ENCODE measurements around the gene ABHD5.

ABHD5 gene

GRCh38 chr3:43768381-43768973, 77.7 kb downstream of the ABHD5 start:
- Mint-ChIP-seq H3K4me3 (no peak overlapping the region), H3K36me3 (ENCODE audit: low read depth) (no peaks in the 10 kb centered on the region), H3K9me3 (no peaks in the 10 kb centered on the region), H3K27ac (no peak overlapping the region), H3K4me1 (ENCODE audit: low read depth) (peaks cover 33% of the 10 kb centered on the region), H3K27me3 (peaks cover 13% of the 10 kb centered on the region)

DNA sequence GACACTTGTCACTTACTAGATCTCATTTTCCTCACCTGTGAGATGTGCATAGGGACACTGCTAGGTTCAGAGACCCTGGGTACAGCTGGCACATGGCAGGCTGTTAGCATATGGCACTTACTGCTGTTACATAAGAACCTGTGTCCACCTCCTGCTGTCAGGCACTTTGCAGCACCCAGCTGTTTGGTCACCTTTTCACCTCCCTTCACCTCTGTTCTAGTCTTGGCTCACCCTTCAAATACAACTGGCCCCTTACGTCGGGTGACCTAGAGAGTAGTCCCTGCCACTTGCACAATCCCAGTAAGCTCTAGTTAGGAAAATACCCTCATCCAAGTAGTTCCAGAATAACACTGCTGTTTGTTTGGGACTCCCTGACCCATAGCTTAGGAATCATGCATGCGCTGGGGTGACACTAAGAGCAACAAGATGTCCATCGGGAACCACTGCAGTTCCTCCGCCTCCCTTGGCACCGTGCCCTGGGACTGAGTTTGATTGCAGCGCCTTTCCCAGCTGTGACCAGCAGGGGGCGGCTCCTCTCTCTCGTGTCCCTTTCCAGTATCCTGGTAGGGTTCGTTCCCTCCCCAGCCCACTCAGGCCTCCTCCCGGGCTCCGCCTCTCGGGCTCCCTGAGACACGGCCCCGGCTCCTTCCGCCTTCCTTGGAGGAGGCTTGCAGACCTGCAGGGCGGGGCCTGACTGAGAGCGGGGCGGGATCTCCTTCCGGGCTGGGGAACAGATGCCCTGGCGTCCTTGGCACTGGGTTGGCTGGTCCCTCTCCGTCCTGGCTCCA, 78.6 kb downstream of the ABHD5 start:
- peak overlapping the region; percentile 23 for H3K4me3 Mint-ChIP-seq
- peaks cover 13% of the 10 kb centered on the region for H3K27me3 Mint-ChIP-seq
- no peak overlapping the region for H3K27ac Mint-ChIP-seq
- peaks cover 39% of the 10 kb centered on the region for H3K4me1 Mint-ChIP-seq (ENCODE audit: low read depth)
- H3K36me3 Mint-ChIP-seq (ENCODE audit: low read depth), result no peaks in the 10 kb centered on the region
- no peaks in the 10 kb centered on the region for H3K9me3 Mint-ChIP-seq

DNA sequence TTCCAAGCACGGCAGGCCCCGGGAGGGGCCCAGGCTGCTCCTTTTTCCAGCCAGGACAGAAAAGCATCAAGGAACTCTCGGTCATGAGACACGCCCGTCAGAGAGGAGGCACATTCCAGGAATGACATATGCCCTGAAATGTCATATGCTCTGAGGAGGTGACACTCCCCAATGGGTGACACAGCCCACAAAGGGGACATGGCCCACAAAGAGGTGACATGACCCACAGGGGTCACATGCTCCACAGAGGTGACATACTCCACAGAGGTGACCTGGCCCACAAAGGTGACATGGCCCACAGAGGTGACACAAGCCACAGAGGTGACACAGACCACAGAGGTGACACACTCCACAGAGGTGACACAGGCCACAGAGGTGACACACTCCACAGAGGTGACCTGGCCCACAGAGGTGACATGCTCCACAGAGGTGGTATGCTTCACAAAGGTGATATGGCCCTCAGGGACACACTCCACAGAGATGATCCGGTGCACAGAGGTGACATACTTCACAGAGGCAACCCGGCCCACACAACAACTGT, 79.2 kb downstream of the ABHD5 start:
- Mint-ChIP-seq H3K27me3 (peaks cover 13% of the 10 kb centered on the region), H3K27ac (peak overlapping the region; percentile 65), H3K4me1 (ENCODE audit: low read depth) (peaks cover 39% of the 10 kb centered on the region), H3K4me3 (no peak overlapping the region), H3K9me3 (no peaks in the 10 kb centered on the region), H3K36me3 (ENCODE audit: low read depth) (no peaks in the 10 kb centered on the region)

- Mint-ChIP-seq H3K4me3 (no peak overlapping the region), H3K4me1 (ENCODE audit: low read depth) (peaks cover 39% of the 10 kb centered on the region), H3K27ac (peak overlapping the region; percentile 65), H3K36me3 (ENCODE audit: low read depth) (no peaks in the 10 kb centered on the region), H3K9me3 (no peaks in the 10 kb centered on the region), H3K27me3 (peaks cover 13% of the 10 kb centered on the region)
Measured at GRCh38 chr3:43770426-43771103, 79.8 kb downstream of the ABHD5 start.

- Mint-ChIP-seq H3K27ac (peak overlapping the region; percentile 65), H3K9me3 (no peaks in the 10 kb centered on the region), H3K4me1 (ENCODE audit: low read depth) (peaks cover 39% of the 10 kb centered on the region), H3K27me3 (peaks cover 13% of the 10 kb centered on the region), H3K4me3 (no peak overlapping the region), H3K36me3 (ENCODE audit: low read depth) (no peaks in the 10 kb centered on the region)
Measured at GRCh38 chr3:43771610-43772009, 80.9 kb downstream of the ABHD5 start.

DNA sequence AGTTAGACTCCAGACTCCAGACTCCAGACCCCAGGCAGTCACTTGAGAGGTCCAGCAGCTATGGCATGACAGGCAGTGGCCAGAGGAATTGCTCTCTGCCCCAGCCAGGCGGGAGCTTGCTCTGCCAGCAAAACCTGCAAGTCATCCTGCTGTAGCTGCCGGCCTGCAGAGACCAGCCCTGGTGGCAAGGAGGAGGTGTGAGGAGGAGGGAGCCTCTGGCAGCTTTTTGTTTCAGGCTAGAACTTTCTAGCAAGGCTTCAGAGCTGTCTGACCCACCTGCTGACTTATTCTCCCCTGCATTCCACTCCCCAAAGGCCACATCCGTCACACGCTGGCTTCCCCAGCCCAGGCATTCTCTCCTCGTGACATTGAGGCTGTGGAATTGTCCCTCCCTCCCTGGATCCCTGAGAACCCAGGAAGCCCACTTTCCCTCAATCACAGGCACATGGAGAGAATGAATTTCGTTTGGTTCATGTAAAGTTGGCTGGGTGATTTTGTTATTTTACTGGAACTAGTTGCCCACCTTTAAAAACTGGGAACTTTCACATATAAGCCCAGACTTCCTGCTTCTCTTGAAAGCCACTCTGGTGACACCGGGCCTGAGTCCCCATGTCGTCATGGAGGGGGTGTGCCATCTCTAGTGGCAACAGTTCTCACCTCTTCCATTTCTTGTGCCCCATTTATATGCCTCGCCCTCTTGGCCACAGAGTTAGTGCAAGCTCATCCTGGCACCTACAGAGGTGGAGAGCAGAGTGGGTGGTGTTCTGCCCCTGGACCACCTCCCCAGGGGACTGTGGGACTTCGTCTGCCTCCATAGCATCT, 82.7 kb downstream of the ABHD5 start:
- Mint-ChIP-seq H3K27me3 (peaks cover 5% of the 10 kb centered on the region), H3K4me3 (no peak overlapping the region), H3K4me1 (ENCODE audit: low read depth) (peaks cover 43% of the 10 kb centered on the region), H3K9me3 (no peaks in the 10 kb centered on the region), H3K36me3 (ENCODE audit: low read depth) (no peaks in the 10 kb centered on the region), H3K27ac (peak overlapping the region; percentile 65)

DNA sequence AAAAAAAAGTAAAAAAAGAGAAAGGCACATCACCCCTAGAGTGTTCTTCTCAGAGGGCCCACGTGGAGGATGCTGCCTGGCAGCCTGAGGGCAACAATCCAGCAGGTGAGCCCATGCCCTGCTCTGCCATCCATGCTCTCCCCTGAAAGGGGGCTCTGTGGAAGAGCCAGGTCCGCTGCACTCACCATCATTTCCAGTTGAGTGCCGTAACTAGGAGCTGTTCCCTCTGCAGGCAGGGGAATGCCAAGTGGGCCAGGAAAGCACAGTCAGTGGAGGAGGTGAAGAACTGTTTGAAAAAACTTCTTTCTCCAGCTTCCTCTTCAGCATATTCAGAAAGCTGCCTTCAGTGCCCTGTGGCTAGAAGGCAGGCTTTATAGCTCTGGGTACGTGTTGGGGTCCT, 84.1 kb downstream of the ABHD5 start:
- no peak overlapping the region for H3K4me3 Mint-ChIP-seq
- peaks cover 36% of the 10 kb centered on the region for H3K4me1 Mint-ChIP-seq (ENCODE audit: low read depth)
- no peaks in the 10 kb centered on the region for H3K9me3 Mint-ChIP-seq
- no peaks in the 10 kb centered on the region for H3K36me3 Mint-ChIP-seq (ENCODE audit: low read depth)
- no peaks in the 10 kb centered on the region for H3K27me3 Mint-ChIP-seq
- H3K27ac Mint-ChIP-seq, result no peak overlapping the region

- no peak overlapping the region for H3K27ac Mint-ChIP-seq
- H3K27me3 Mint-ChIP-seq, result no peaks in the 10 kb centered on the region
- peaks cover 22% of the 10 kb centered on the region for H3K4me1 Mint-ChIP-seq (ENCODE audit: low read depth)
- H3K4me3 Mint-ChIP-seq, result no peak overlapping the region
- no peaks in the 10 kb centered on the region for H3K36me3 Mint-ChIP-seq (ENCODE audit: low read depth)
- no peaks in the 10 kb centered on the region for H3K9me3 Mint-ChIP-seq
Measured at GRCh38 chr3:43776101-43776500, 85.4 kb downstream of the ABHD5 start.

GRCh38 chr3:43779850-43780249, 89.1 kb downstream of the ABHD5 start:
- H3K9me3 Mint-ChIP-seq, result no peaks in the 10 kb centered on the region
- H3K4me1 Mint-ChIP-seq (ENCODE audit: low read depth), result peaks cover 4% of the 10 kb centered on the region
- H3K27ac Mint-ChIP-seq, result no peak overlapping the region
- no peaks in the 10 kb centered on the region for H3K27me3 Mint-ChIP-seq
- no peaks in the 10 kb centered on the region for H3K36me3 Mint-ChIP-seq (ENCODE audit: low read depth)
- H3K4me3 Mint-ChIP-seq, result no peak overlapping the region

GRCh38 chr3:43782541-43782940, 91.8 kb downstream of the ABHD5 start:
- no peak overlapping the region for H3K4me3 Mint-ChIP-seq
- no peaks in the 10 kb centered on the region for H3K36me3 Mint-ChIP-seq (ENCODE audit: low read depth)
- no peaks in the 10 kb centered on the region for H3K27me3 Mint-ChIP-seq
- H3K9me3 Mint-ChIP-seq, result no peaks in the 10 kb centered on the region
- peaks cover 4% of the 10 kb centered on the region for H3K4me1 Mint-ChIP-seq (ENCODE audit: low read depth)
- H3K27ac Mint-ChIP-seq, result no peak overlapping the region
